Measurements from ENCODE around the gene WDR4. TPM values are rescaled to one million over a fixed set of nuclear protein-coding genes. Genes with fewer than 3 reads are reported as not detected.

The WDR4 gene
- total and polyA plus RNA-seq, 9 of the 15 experiments (the other 6 are each of a cell fraction or from before 2014, with no cell fraction given): 5.4 to 95.4 (median 32.1) TPM

DNA sequence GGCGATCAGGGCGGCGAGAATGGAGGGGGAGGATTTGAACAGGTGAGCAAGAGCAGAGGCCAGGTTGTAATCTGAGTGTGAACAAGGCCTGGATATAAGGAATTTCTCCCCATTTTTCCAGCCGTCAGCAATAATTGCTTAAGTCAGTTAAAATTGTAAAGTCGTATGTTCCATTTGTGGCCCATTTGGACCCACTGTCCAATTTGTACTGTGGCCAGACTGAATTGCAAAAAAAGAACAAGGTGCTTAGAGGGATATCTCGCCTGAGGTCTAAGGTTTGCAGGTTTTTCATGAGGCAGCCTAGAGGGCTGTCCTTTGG is 45.1 kb upstream of the WDR4 start (continued):
- TF ChIP-seq, protein P1, sequence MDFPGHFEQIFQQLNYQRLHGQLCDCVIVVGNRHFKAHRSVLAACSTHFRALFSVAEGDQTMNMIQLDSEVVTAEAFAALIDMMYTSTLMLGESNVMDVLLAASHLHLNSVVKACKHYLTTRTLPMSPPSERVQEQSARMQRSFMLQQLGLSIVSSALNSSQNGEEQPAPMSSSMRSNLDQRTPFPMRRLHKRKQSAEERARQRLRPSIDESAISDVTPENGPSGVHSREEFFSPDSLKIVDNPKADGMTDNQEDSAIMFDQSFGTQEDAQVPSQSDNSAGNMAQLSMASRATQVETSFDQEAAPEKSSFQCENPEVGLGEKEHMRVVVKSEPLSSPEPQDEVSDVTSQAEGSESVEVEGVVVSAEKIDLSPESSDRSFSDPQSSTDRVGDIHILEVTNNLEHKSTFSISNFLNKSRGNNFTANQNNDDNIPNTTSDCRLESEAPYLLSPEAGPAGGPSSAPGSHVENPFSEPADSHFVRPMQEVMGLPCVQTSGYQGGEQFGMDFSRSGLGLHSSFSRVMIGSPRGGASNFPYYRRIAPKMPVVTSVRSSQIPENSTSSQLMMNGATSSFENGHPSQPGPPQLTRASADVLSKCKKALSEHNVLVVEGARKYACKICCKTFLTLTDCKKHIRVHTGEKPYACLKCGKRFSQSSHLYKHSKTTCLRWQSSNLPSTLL (IDR thresholded peaks at IDR 0.05): 0 out of 2 replicates have a peak, but pooled peaks have one; percentile 5
- TF ChIP-seq ZNF696 (CRISPR knock-in tag; conservative IDR thresholded peaks at IDR 0.05) (no peak), CSDE1 (IDR thresholded peaks at IDR 0.05) (no peak), KLF1 (tag; IDR thresholded peaks at IDR 0.05) (no peak), NR2F6 (CRISPR knock-in tag; IDR thresholded peaks at IDR 0.05) (no peak), MCM7 (IDR thresholded peaks at IDR 0.05) (no peak), KHSRP (IDR thresholded peaks at IDR 0.05) (no peak), SREBF2 (CRISPR knock-in tag; IDR thresholded peaks at IDR 0.05) (no peak), TAF7 (tag; IDR thresholded peaks at IDR 0.05) (no peak), NCOA6 (IDR thresholded peaks at IDR 0.05) (no peak), BACH1 (tag; IDR thresholded peaks at IDR 0.05) (no peak), ZNF274 (IDR thresholded peaks at IDR 0.05; ENCODE audit: borderline replicate concordance, low read depth, low read length) (no peak), ZNF445 (CRISPR knock-in tag; IDR thresholded peaks at IDR 0.05; ENCODE audit: low read depth) (no peak), SIX5 (IDR thresholded peaks at IDR 0.05; ENCODE audit: borderline replicate concordance in 1 of 2, insufficient read depth in 1 of 2, low read depth in 1 of 2, low read length in 2 of 2) (no peak), NR2C1 (IDR thresholded peaks at IDR 0.05) (no peak), NR2C1 (tag; IDR thresholded peaks at IDR 0.05) (no peak), STAG1 (CRISPR knock-in tag; IDR thresholded peaks at IDR 0.05; ENCODE audit: borderline replicate concordance) (no peak), CREM (IDR thresholded peaks at IDR 0.05; ENCODE audit: low read depth) (no peak)
- TF ChIP-seq, protein P2, sequence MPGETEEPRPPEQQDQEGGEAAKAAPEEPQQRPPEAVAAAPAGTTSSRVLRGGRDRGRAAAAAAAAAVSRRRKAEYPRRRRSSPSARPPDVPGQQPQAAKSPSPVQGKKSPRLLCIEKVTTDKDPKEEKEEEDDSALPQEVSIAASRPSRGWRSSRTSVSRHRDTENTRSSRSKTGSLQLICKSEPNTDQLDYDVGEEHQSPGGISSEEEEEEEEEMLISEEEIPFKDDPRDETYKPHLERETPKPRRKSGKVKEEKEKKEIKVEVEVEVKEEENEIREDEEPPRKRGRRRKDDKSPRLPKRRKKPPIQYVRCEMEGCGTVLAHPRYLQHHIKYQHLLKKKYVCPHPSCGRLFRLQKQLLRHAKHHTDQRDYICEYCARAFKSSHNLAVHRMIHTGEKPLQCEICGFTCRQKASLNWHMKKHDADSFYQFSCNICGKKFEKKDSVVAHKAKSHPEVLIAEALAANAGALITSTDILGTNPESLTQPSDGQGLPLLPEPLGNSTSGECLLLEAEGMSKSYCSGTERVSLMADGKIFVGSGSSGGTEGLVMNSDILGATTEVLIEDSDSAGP (CRISPR knock-in tag; IDR thresholded peaks at IDR 0.05): no peak
- TF ChIP-seq, protein P3, sequence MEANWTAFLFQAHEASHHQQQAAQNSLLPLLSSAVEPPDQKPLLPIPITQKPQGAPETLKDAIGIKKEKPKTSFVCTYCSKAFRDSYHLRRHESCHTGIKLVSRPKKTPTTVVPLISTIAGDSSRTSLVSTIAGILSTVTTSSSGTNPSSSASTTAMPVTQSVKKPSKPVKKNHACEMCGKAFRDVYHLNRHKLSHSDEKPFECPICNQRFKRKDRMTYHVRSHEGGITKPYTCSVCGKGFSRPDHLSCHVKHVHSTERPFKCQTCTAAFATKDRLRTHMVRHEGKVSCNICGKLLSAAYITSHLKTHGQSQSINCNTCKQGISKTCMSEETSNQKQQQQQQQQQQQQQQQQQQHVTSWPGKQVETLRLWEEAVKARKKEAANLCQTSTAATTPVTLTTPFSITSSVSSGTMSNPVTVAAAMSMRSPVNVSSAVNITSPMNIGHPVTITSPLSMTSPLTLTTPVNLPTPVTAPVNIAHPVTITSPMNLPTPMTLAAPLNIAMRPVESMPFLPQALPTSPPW (CRISPR knock-in tag; IDR thresholded peaks at IDR 0.05): no peak
- TF ChIP-seq, protein P4, sequence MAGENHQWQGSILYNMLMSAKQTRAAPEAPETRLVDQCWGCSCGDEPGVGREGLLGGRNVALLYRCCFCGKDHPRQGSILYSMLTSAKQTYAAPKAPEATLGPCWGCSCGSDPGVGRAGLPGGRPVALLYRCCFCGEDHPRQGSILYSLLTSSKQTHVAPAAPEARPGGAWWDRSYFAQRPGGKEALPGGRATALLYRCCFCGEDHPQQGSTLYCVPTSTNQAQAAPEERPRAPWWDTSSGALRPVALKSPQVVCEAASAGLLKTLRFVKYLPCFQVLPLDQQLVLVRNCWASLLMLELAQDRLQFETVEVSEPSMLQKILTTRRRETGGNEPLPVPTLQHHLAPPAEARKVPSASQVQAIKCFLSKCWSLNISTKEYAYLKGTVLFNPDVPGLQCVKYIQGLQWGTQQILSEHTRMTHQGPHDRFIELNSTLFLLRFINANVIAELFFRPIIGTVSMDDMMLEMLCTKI (IDR thresholded peaks at IDR 0.05; ENCODE audit: partially characterized antibody): no peak
- TF ChIP-seq, protein P5, sequence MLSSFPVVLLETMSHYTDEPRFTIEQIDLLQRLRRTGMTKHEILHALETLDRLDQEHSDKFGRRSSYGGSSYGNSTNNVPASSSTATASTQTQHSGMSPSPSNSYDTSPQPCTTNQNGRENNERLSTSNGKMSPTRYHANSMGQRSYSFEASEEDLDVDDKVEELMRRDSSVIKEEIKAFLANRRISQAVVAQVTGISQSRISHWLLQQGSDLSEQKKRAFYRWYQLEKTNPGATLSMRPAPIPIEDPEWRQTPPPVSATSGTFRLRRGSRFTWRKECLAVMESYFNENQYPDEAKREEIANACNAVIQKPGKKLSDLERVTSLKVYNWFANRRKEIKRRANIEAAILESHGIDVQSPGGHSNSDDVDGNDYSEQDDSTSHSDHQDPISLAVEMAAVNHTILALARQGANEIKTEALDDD (IDR thresholded peaks at IDR 0.05): no peak
- TF ChIP-seq, protein P6, sequence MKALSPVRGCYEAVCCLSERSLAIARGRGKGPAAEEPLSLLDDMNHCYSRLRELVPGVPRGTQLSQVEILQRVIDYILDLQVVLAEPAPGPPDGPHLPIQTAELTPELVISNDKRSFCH (CRISPR knock-in tag; IDR thresholded peaks at IDR 0.05): no peak
- TF ChIP-seq, protein P6 (tag; IDR thresholded peaks at IDR 0.05): no peak
